IPS DF 4.7 (cell line): ENCODE results near the gene REC114.
"Not testable (repeated sequence)": the region's sequence is repeated elsewhere in the genome, so short reads cannot be mapped to it uniquely, and the experiment has no call there.

Experiments
- DNase-seq: peaks from one replicate; pipeline ENCODE4 v3.0.0-alpha.2; 2013; ENCODE audit warnings: low spot score; ENCODE audit errors: extremely low read depth

REC114 gene

GRCh38 chr15:73442968-73443367 is at the start of gene REC114:
Gene REC114 (plus strand): TSS chr15:73443164. CDS start chr15:73443186, 22 bp downstream.
- no peak for DNase-seq

GRCh38 chr15:73393336-73393735 is 49.6 kb upstream of the REC114 start:
- DNase-seq, result no peak

GRCh38 chr15:73394782-73395181 is 48.2 kb upstream of the REC114 start:
- DNase-seq, result no peak

GRCh38 chr15:73395671-73396070 is 47.3 kb upstream of the REC114 start:
- no peak for DNase-seq

GRCh38 chr15:73397461-73397860 is 45.5 kb upstream of the REC114 start:
- no peak for DNase-seq

- DNase-seq, result no peak
Observed at GRCh38 chr15:73398861-73399260, 44.1 kb upstream of the REC114 start.

GRCh38 chr15:73400222-73400621 is 42.7 kb upstream of the REC114 start:
- DNase-seq, result not testable (repeated sequence)

GRCh38 chr15:73403171-73403570 is 39.8 kb upstream of the REC114 start:
- no peak for DNase-seq

- DNase-seq, result no peak
Observed at GRCh38 chr15:73414876-73415275, 28.1 kb upstream of the REC114 start.

GRCh38 chr15:73424506-73424905 is 18.5 kb upstream of the REC114 start:
- DNase-seq, result no peak

GRCh38 chr15:73425510-73425909 is 17.5 kb upstream of the REC114 start:
- DNase-seq, result no peak

- no peak for DNase-seq
Observed at GRCh38 chr15:73426323-73426994, 16.5 kb upstream of the REC114 start.

GRCh38 chr15:73431329-73431728 is 11.6 kb upstream of the REC114 start:
- not testable (repeated sequence) for DNase-seq

GRCh38 chr15:73433873-73434272 is 9.1 kb upstream of the REC114 start:
- no peak for DNase-seq

GRCh38 chr15:73436613-73437012 is 6.4 kb upstream of the REC114 start:
- DNase-seq, result no peak

GRCh38 chr15:73437543-73438109 is 5.3 kb upstream of the REC114 start:
- DNase-seq, result no peak

- DNase-seq, result no peak
Observed at GRCh38 chr15:73438651-73439050, 4.3 kb upstream of the REC114 start.

GRCh38 chr15:73440571-73440970 is 2.4 kb upstream of the REC114 start:
- no peak for DNase-seq

- DNase-seq, result no peak
Observed at GRCh38 chr15:73442421-73442820, 543 bp upstream of the REC114 start.

- not testable (repeated sequence) for DNase-seq
Observed at GRCh38 chr15:73447471-73447870, 4.5 kb downstream of the REC114 start.

GRCh38 chr15:73448158-73448758 is 5.3 kb downstream of the REC114 start:
- DNase-seq, result not testable (repeated sequence)

- not testable (repeated sequence) for DNase-seq
Observed at GRCh38 chr15:73449980-73450379, 7.0 kb downstream of the REC114 start.

GRCh38 chr15:73454096-73454495 is 11.1 kb downstream of the REC114 start:
- no peak for DNase-seq
